ENCODE results near the gene TAS2R46. TPM values are rescaled to one million over a fixed set of nuclear protein-coding genes. Genes with fewer than 3 reads are reported as not detected.

Gene TAS2R46
- total and polyA plus RNA-seq, 9 of the 15 experiments (the other 6 are each of a cell fraction or from before 2014, with no cell fraction given): 0.08 to 1.8 (median 0.47) TPM; not detected in 2

DNA sequence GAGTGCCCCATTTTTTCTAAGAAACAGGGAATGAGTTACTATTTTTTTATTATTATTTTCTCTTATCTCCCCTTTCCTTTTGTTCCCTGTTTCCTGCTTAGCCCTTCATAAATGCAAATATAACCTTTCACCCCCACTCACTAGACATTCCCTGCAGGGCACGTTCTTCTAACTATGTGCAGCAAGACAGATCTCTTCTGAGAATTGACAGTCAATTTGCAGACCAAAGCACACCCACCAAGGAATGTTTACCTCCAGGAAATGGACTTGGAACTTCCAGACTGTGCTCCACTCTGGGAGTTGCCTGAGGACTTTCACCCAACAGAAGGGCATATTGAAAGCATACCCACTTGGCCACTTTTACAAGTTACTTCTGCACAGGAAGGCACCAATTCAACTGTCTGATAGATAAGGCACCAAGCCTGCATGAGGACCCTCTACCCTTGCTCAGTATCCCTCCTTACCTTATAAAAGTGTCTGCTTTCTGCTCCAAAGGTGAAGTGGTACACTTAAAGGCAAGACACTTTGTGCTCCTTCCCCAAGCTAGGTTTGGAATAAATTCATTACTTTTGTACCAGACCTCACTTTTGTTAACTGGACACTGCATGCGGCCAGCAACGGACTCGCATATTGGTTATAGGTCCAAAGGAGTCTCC is 46.2 kb downstream of the TAS2R46 start:
- H3K4me3 ChIP-seq: no peak overlapping the region
- H3K27me3 ChIP-seq (ENCODE audit: control insufficient read depth in 2 of 2, insufficient read depth in 2 of 2, low read length in 2 of 2): no peaks in the 10 kb centered on the region
- no peaks in the 10 kb centered on the region for H3K9me3 ChIP-seq (replicated peaks; ENCODE audit: control insufficient read depth, insufficient read depth, low read depth, low read length)
- CTCF ChIA-PET (ENCODE audit: low intra/inter-chr PET ratio): no interaction called here
- POLR2A ChIA-PET: no interaction called here
- WGBS (ENCODE audit: insufficient coverage, low coverage, missing lambda C conversion rate): 75% methylated on average over 4 of the region's 4 CpGs
- ATAC-seq (no peak), FAIRE-seq (no peak), DNase-seq (ENCODE audit: extremely low read depth in 1 of 4, low spot score in 3 of 4) (no peak)
- H3K36me3 ChIP-seq (ENCODE audit: control insufficient read depth, insufficient read depth, low read length): no peaks in the 10 kb centered on the region
- no peak overlapping the region for H3K9ac ChIP-seq (ENCODE audit: insufficient read depth in 1 of 2, low read depth in 2 of 2, low read length in 2 of 2)
- no peaks in the 10 kb centered on the region for H3K9me1 ChIP-seq (ENCODE audit: control insufficient read depth, insufficient read depth, low read length)
- in situ Hi-C loops (cut with MboI) (loop anchor here (5.0 kb wide), 1 partner anchor 56 kb away; no protein-coding TSS in a partner anchor), intact Hi-C loops (cut with micrococcal nuclease) (no loop called here)
- BruUV-seq (replicated peaks): no TSS peak
- H3K4me1 ChIP-seq (replicated peaks in 1 of 2; ENCODE audit: control insufficient read depth in 2 of 2, insufficient read depth in 2 of 2, low read length in 2 of 2): no peaks in the 10 kb centered on the region
- H4K20me1 ChIP-seq (replicated peaks; ENCODE audit: control insufficient read depth, insufficient read depth, low read length): no peaks in the 10 kb centered on the region
- TF ChIP-seq TBL1XR1 (IDR thresholded peaks at IDR 0.05; ENCODE audit: low read length in 2 of 2): no peak
- TF ChIP-seq ZBED1 (IDR thresholded peaks at IDR 0.05): no peak
- TF ChIP-seq, protein P1, sequence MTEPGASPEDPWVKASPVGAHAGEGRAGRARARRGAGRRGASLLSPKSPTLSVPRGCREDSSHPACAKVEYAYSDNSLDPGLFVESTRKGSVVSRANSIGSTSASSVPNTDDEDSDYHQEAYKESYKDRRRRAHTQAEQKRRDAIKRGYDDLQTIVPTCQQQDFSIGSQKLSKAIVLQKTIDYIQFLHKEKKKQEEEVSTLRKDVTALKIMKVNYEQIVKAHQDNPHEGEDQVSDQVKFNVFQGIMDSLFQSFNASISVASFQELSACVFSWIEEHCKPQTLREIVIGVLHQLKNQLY (CRISPR knock-in tag; conservative IDR thresholded peaks at IDR 0.05): no peak
- TF ChIP-seq PURB (CRISPR knock-in tag; IDR thresholded peaks at IDR 0.05; ENCODE audit: low read depth): no peak
- TF ChIP-seq MTA1 (IDR thresholded peaks at IDR 0.05; ENCODE audit: borderline replicate concordance): no peak
- TF ChIP-seq, protein P2, sequence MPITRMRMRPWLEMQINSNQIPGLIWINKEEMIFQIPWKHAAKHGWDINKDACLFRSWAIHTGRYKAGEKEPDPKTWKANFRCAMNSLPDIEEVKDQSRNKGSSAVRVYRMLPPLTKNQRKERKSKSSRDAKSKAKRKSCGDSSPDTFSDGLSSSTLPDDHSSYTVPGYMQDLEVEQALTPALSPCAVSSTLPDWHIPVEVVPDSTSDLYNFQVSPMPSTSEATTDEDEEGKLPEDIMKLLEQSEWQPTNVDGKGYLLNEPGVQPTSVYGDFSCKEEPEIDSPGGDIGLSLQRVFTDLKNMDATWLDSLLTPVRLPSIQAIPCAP (CRISPR knock-in tag; IDR thresholded peaks at IDR 0.05; ENCODE audit: borderline replicate concordance): no peak
- no peak for TF ChIP-seq RBBP5 (IDR thresholded peaks at IDR 0.05; ENCODE audit: borderline replicate concordance, insufficient read depth, low read length, poor library complexity, severe bottlenecking)
- H3K4me2 ChIP-seq (ENCODE audit: insufficient read depth, low read length): no peak overlapping the region
- no peak overlapping the region for H2AFZ ChIP-seq (ENCODE audit: low read depth, low read length)
- H3K79me2 ChIP-seq (ENCODE audit: control insufficient read depth, insufficient read depth, low read length): no peaks in the 10 kb centered on the region
- no peak overlapping the region for H3K27ac ChIP-seq (ENCODE audit: extremely low read depth, low read depth, low read length)

Measured in K562 (cell line).